ENCODE results near the gene PAQR6.

DNA sequence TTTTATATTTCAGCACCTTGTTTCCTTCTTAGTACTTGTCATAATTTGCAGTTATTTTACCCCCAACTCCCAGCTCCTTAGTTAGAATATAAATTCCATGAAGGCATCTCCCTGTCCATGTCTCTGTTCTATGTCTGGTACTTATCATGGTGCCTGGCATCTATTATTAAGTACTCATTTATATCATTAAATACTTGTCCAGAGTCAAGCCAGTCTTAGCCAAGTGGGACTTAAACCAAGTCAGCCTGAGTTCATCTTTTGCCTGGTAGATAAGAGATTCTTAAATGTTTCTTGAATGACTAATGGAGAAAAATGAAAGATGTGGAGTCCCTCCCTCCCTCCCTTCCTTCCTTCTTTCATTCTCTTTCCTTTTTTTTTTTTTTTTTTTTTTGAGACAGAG lies 44.5 kb downstream of the PAQR6 start:
- TF ChIP-seq POLR2AphosphoS5 (IDR thresholded peaks at IDR 0.05; ENCODE audit: low read depth) (no peak), GABPA (IDR thresholded peaks at IDR 0.05; ENCODE audit: low read depth) (no peak), SPI1 (IDR thresholded peaks at IDR 0.05; ENCODE audit: borderline replicate concordance, low read depth) (no peak)
- TF ChIP-seq, protein P1, sequence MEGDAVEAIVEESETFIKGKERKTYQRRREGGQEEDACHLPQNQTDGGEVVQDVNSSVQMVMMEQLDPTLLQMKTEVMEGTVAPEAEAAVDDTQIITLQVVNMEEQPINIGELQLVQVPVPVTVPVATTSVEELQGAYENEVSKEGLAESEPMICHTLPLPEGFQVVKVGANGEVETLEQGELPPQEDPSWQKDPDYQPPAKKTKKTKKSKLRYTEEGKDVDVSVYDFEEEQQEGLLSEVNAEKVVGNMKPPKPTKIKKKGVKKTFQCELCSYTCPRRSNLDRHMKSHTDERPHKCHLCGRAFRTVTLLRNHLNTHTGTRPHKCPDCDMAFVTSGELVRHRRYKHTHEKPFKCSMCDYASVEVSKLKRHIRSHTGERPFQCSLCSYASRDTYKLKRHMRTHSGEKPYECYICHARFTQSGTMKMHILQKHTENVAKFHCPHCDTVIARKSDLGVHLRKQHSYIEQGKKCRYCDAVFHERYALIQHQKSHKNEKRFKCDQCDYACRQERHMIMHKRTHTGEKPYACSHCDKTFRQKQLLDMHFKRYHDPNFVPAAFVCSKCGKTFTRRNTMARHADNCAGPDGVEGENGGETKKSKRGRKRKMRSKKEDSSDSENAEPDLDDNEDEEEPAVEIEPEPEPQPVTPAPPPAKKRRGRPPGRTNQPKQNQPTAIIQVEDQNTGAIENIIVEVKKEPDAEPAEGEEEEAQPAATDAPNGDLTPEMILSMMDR (IDR thresholded peaks at IDR 0.05; ENCODE audit: insufficient read depth, low read length), result no peak
- TF ChIP-seq, protein P2, sequence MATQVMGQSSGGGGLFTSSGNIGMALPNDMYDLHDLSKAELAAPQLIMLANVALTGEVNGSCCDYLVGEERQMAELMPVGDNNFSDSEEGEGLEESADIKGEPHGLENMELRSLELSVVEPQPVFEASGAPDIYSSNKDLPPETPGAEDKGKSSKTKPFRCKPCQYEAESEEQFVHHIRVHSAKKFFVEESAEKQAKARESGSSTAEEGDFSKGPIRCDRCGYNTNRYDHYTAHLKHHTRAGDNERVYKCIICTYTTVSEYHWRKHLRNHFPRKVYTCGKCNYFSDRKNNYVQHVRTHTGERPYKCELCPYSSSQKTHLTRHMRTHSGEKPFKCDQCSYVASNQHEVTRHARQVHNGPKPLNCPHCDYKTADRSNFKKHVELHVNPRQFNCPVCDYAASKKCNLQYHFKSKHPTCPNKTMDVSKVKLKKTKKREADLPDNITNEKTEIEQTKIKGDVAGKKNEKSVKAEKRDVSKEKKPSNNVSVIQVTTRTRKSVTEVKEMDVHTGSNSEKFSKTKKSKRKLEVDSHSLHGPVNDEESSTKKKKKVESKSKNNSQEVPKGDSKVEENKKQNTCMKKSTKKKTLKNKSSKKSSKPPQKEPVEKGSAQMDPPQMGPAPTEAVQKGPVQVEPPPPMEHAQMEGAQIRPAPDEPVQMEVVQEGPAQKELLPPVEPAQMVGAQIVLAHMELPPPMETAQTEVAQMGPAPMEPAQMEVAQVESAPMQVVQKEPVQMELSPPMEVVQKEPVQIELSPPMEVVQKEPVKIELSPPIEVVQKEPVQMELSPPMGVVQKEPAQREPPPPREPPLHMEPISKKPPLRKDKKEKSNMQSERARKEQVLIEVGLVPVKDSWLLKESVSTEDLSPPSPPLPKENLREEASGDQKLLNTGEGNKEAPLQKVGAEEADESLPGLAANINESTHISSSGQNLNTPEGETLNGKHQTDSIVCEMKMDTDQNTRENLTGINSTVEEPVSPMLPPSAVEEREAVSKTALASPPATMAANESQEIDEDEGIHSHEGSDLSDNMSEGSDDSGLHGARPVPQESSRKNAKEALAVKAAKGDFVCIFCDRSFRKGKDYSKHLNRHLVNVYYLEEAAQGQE (IDR thresholded peaks at IDR 0.05; ENCODE audit: insufficient replicate concordance, low read depth), result no peak
